ENCODE results near the gene GEMIN5. TPM values are rescaled to one million over a fixed set of nuclear protein-coding genes. Genes with fewer than 3 reads are reported as not detected.

GEMIN5 gene
- polyA plus RNA-seq (2011; rRNA removed) (22.6 and 25.2 TPM in 2 replicates), polyA plus RNA-seq (2017; fragmentation: RNase III; extraction: RNeasy Plus Mini Kit Qiagen cat#74134 plus additional on column Dnase treatment) (19.6 to 23.1 TPM (median 20.2 TPM) in 3 replicates), polyA minus RNA-seq (2011; rRNA and poly(A)+ RNA removed) (35.5 and 37.6 TPM in 2 replicates)
- 8.5 and 10.3 TPM in 2 replicates for polyA plus RNA-seq (2012; cell fraction: cytosol; rRNA removed)
- polyA plus RNA-seq (2012; cell fraction: nucleus; rRNA removed), result 11.9 and 12.8 TPM in 2 replicates

GRCh38 chr5:154937718-154938466, at the start of gene GEMIN5:
Gene GEMIN5 (minus strand): TSS chr5:154938211. CDS start chr5:154938133, 78 bp downstream.
- Histone ChIP-seq H3K4me2 (peak within 1 kb of the TSS; percentile 95), H3K4me3 (peak within 1 kb of the TSS; percentile 95), H3K4me1 (peaks cover 20% of the 10 kb centered on the region), H3K27ac (peak within 1 kb of the TSS; percentile 84 to 94), H3K9me3 (no peaks in the 10 kb centered on the region)
- no peak for FAIRE-seq
- 0% methylated on average over 8 of the region's 61 CpGs for WGBS (ENCODE audit: missing lambda C conversion rate)
- POLR2A ChIA-PET, result interaction anchor here (2.3 kb wide), 1 partner anchor 80 kb away, joined by 8 read pairs; the partner anchor contains the start of gene CNOT8
- DNase-seq (ENCODE audit: low read depth in 1 of 2, low spot score in 1 of 2), result peak; percentile 89 to 91
- ATAC-seq, result peak; percentile 92 to 95
- CTCF ChIA-PET, result interaction anchor here (1.1 kb wide), 1 partner anchor 35 kb away, joined by 3 read pairs; no protein-coding TSS in a partner anchor
- TF ChIP-seq CBX2 (IDR thresholded peaks at IDR 0.05; ENCODE audit: borderline replicate concordance, low read depth) (no peak), ZC3H11A (IDR thresholded peaks at IDR 0.05) (no peak), PBX3 (IDR thresholded peaks at IDR 0.05) (peak; percentile 46; the same call in 1 of the 2 replicates), NR3C1 (IDR thresholded peaks at IDR 0.05) (no peak), CBX8 (IDR thresholded peaks at IDR 0.05) (no peak), NFE2L2 (conservative IDR thresholded peaks at IDR 0.05; ENCODE audit: low read length) (no peak), CEBPB (IDR thresholded peaks at IDR 0.05) (no peak), CHD2 (IDR thresholded peaks at IDR 0.05; ENCODE audit: low read length, partially characterized antibody) (no peak), EP300 (IDR thresholded peaks at IDR 0.05) (no peak), ELK1 (IDR thresholded peaks at IDR 0.05; ENCODE audit: low read depth, low read length) (no peak), RNF2 (IDR thresholded peaks at IDR 0.05; ENCODE audit: borderline replicate concordance, low read depth) (no peak), MAFK (IDR thresholded peaks at IDR 0.05; ENCODE audit: partially characterized antibody) (no peak), ZFP36 (IDR thresholded peaks at IDR 0.05; ENCODE audit: borderline replicate concordance, partially characterized antibody) (no peak), HOXB5 (CRISPR knock-in tag; IDR thresholded peaks at IDR 0.05) (no peak), TFCP2L1 (CRISPR knock-in tag; IDR thresholded peaks at IDR 0.05) (0 out of 2 replicates have a peak, but pooled peaks have one; percentile 41), FOXS1 (CRISPR knock-in tag; IDR thresholded peaks at IDR 0.05) (no peak), NPAS2 (CRISPR knock-in tag; IDR thresholded peaks at IDR 0.05; ENCODE audit: borderline replicate concordance) (no peak), CHD4 (IDR thresholded peaks at IDR 0.05; ENCODE audit: borderline replicate concordance) (no peak), TP53 (CRISPR knock-in tag; IDR thresholded peaks at IDR 0.05) (no peak), USF2 (IDR thresholded peaks at IDR 0.05) (no peak), JUNB (IDR thresholded peaks at IDR 0.05) (no peak), E2F6 (IDR thresholded peaks at IDR 0.05; ENCODE audit: borderline replicate concordance, low read depth) (peak; percentile 85), CTCF (IDR thresholded peaks at IDR 0.05) (no peak), RAD21 (conservative IDR thresholded peaks at IDR 0.05 in 1 of 2, IDR thresholded peaks at IDR 0.05 in 1 of 2) (no peak), SMC3 (IDR thresholded peaks at IDR 0.05) (no peak), FOSL2 (IDR thresholded peaks at IDR 0.05) (no peak), FOSL2 (CRISPR knock-in tag; IDR thresholded peaks at IDR 0.05) (no peak), FOSB (CRISPR knock-in tag; IDR thresholded peaks at IDR 0.05) (no peak), POLR2A (IDR thresholded peaks at IDR 0.05; ENCODE audit: low read length) (peak; percentile 74), ZNF302 (CRISPR knock-in tag; IDR thresholded peaks at IDR 0.05) (no peak), HES2 (IDR thresholded peaks at IDR 0.05) (no peak), HOXA7 (CRISPR knock-in tag; IDR thresholded peaks at IDR 0.05) (no peak), RFX5 (IDR thresholded peaks at IDR 0.05) (no peak), SREBF2 (IDR thresholded peaks at IDR 0.05) (no peak), KDM5A (IDR thresholded peaks at IDR 0.05) (no peak)
